HUES64 (cell line): Measurements from ENCODE around the gene CFAP97D2.
"Not testable (repeated sequence)": the region's sequence is repeated elsewhere in the genome, so short reads cannot be mapped to it uniquely, and the experiment has no call there.

Experiments
- H3K27ac ChIP-seq: 2 replicates; pipeline ENCODE4 v1.7.0; 2013; ENCODE audit warnings: low read depth, low read length, inconsistent platforms
- H3K27me3 ChIP-seq: 2 replicates; pipeline ENCODE4 v1.6.1; 2013; ENCODE audit warnings: mild to moderate bottlenecking, low read length; ENCODE audit not compliant: insufficient read depth
- H3K36me3 ChIP-seq: 2 replicates; pipeline ENCODE4 v1.6.1; 2013; ENCODE audit warnings: mild to moderate bottlenecking, low read length; ENCODE audit not compliant: insufficient read depth
- H3K4me1 ChIP-seq: 2 replicates; pipeline ENCODE4 v1.6.1; 2013; ENCODE audit warnings: mild to moderate bottlenecking, low read length, moderate library complexity; ENCODE audit not compliant: insufficient read depth
- H3K4me3 ChIP-seq: 2 replicates; pipeline ENCODE4 v1.5.1; 2013; ENCODE audit warnings: mild to moderate bottlenecking, low read length, moderate library complexity
- H3K9ac ChIP-seq: 2 replicates; pipeline ENCODE4 v1.6.1; 2013; ENCODE audit warnings: mild to moderate bottlenecking, low read depth, low read length
- H3K9me3 ChIP-seq: 2 replicates; pipeline ENCODE4 v1.6.1; 2013; ENCODE audit warnings: low read depth, low read length; ENCODE audit not compliant: insufficient read depth
- WGBS: fragments of 150-250, 120-280 bp; methylation state at CpG from one replicate; pipeline ENCODE4 v1.1.7; 2013; ENCODE audit warnings: missing lambda C conversion rate; 5-methylcytosine and 5-hydroxymethylcytosine counted together

CFAP97D2 gene

GRCh38 chr13:114145256-114145655 lies 33.8 kb upstream of the CFAP97D2 start:
- 76% methylated on average over 3 of the region's 3 CpGs for WGBS
- Histone ChIP-seq H3K36me3 (no peaks in the 10 kb centered on the region), H3K27ac (no peak overlapping the region), H3K4me3 (no peak overlapping the region), H3K9me3 (no peaks in the 10 kb centered on the region), H3K4me1 (no peaks in the 10 kb centered on the region; the same call in 1 of the 2 replicates), H3K27me3 (no peaks in the 10 kb centered on the region), H3K9ac (no peak overlapping the region)

GRCh38 chr13:114145722-114146121 lies 33.3 kb upstream of the CFAP97D2 start:
- Histone ChIP-seq H3K27ac (no peak overlapping the region), H3K27me3 (no peaks in the 10 kb centered on the region), H3K4me3 (no peak overlapping the region), H3K36me3 (no peaks in the 10 kb centered on the region), H3K9ac (no peak overlapping the region), H3K4me1 (no peaks in the 10 kb centered on the region; the same call in 1 of the 2 replicates), H3K9me3 (no peaks in the 10 kb centered on the region)
- WGBS = 94% methylated on average over 14 of the region's 14 CpGs

GRCh38 chr13:114146173-114146572 lies 32.9 kb upstream of the CFAP97D2 start:
- 95% methylated on average over 14 of the region's 14 CpGs for WGBS
- no peak overlapping the region for H3K27ac ChIP-seq
- no peaks in the 10 kb centered on the region; the same call in 1 of the 2 replicates for H3K4me1 ChIP-seq
- no peaks in the 10 kb centered on the region for H3K27me3 ChIP-seq
- no peak overlapping the region for H3K4me3 ChIP-seq
- H3K9ac ChIP-seq = no peak overlapping the region
- H3K9me3 ChIP-seq = no peaks in the 10 kb centered on the region
- no peaks in the 10 kb centered on the region for H3K36me3 ChIP-seq

- WGBS = 58% methylated on average over 10 of the region's 10 CpGs
- no peak overlapping the region for H3K9ac ChIP-seq
- H3K27ac ChIP-seq = no peak overlapping the region
- no peaks in the 10 kb centered on the region for H3K27me3 ChIP-seq
- no peaks in the 10 kb centered on the region for H3K9me3 ChIP-seq
- H3K36me3 ChIP-seq = no peaks in the 10 kb centered on the region
- no peak overlapping the region for H3K4me3 ChIP-seq
- H3K4me1 ChIP-seq = no peaks in the 10 kb centered on the region; the same call in 1 of the 2 replicates
These were observed 32.4 kb upstream of the CFAP97D2 start for GRCh38 chr13:114146629-114147028.

- no peak overlapping the region for H3K9ac ChIP-seq
- no peak overlapping the region for H3K27ac ChIP-seq
- H3K36me3 ChIP-seq = no peaks in the 10 kb centered on the region
- no peaks in the 10 kb centered on the region; the same call in 1 of the 2 replicates for H3K4me1 ChIP-seq
- no peaks in the 10 kb centered on the region for H3K9me3 ChIP-seq
- WGBS = 96% methylated on average over 22 of the region's 22 CpGs
- no peak overlapping the region for H3K4me3 ChIP-seq
- H3K27me3 ChIP-seq = no peaks in the 10 kb centered on the region
These were observed 31.1 kb upstream of the CFAP97D2 start for GRCh38 chr13:114147803-114148520.

GRCh38 chr13:114148521-114148855 lies 30.6 kb upstream of the CFAP97D2 start:
- WGBS = 96% methylated on average over 8 of the region's 8 CpGs
- H3K4me3 ChIP-seq = no peak overlapping the region
- H3K9ac ChIP-seq = no peak overlapping the region
- no peaks in the 10 kb centered on the region for H3K9me3 ChIP-seq
- no peaks in the 10 kb centered on the region; the same call in 1 of the 2 replicates for H3K4me1 ChIP-seq
- no peak overlapping the region for H3K27ac ChIP-seq
- no peaks in the 10 kb centered on the region for H3K27me3 ChIP-seq
- no peaks in the 10 kb centered on the region for H3K36me3 ChIP-seq

- not testable (repeated sequence) for H3K4me1 ChIP-seq, H3K9me3 ChIP-seq, H3K4me3 ChIP-seq, H3K9ac ChIP-seq, H3K27ac ChIP-seq, H3K27me3 ChIP-seq, H3K36me3 ChIP-seq
- 95% methylated on average over 19 of the region's 19 CpGs for WGBS
These were observed 30.2 kb upstream of the CFAP97D2 start for GRCh38 chr13:114148886-114149285.

GRCh38 chr13:114149774-114150740 lies 29.0 kb upstream of the CFAP97D2 start:
- H3K4me1 ChIP-seq = no peaks in the 10 kb centered on the region
- no peaks in the 10 kb centered on the region for H3K9me3 ChIP-seq
- no peak overlapping the region for H3K27ac ChIP-seq
- H3K36me3 ChIP-seq = no peaks in the 10 kb centered on the region
- H3K9ac ChIP-seq = no peak overlapping the region
- H3K4me3 ChIP-seq = no peak overlapping the region
- WGBS = 92% methylated on average over 11 of the region's 12 CpGs
- H3K27me3 ChIP-seq = no peaks in the 10 kb centered on the region

GRCh38 chr13:114151031-114151430 lies 28.0 kb upstream of the CFAP97D2 start:
- H3K36me3 ChIP-seq = no peaks in the 10 kb centered on the region
- H3K9me3 ChIP-seq = no peaks in the 10 kb centered on the region
- H3K4me3 ChIP-seq = no peak overlapping the region
- no peaks in the 10 kb centered on the region for H3K27me3 ChIP-seq
- 92% methylated on average over 10 of the region's 10 CpGs for WGBS
- no peak overlapping the region for H3K9ac ChIP-seq
- H3K27ac ChIP-seq = no peak overlapping the region
- no peaks in the 10 kb centered on the region for H3K4me1 ChIP-seq

GRCh38 chr13:114151565-114152284 lies 27.3 kb upstream of the CFAP97D2 start:
- Histone ChIP-seq H3K9me3 (no peaks in the 10 kb centered on the region), H3K9ac (no peak overlapping the region), H3K27me3 (no peaks in the 10 kb centered on the region), H3K27ac (no peak overlapping the region), H3K4me3 (no peak overlapping the region), H3K4me1 (no peaks in the 10 kb centered on the region), H3K36me3 (no peaks in the 10 kb centered on the region)
- 94% methylated on average over 28 of the region's 28 CpGs for WGBS

- no peak overlapping the region for H3K9ac ChIP-seq
- no peak overlapping the region for H3K27ac ChIP-seq
- no peak overlapping the region for H3K4me3 ChIP-seq
- H3K36me3 ChIP-seq = no peaks in the 10 kb centered on the region
- 88% methylated on average over 7 of the region's 7 CpGs for WGBS
- H3K4me1 ChIP-seq = no peaks in the 10 kb centered on the region
- no peaks in the 10 kb centered on the region for H3K27me3 ChIP-seq
- no peaks in the 10 kb centered on the region for H3K9me3 ChIP-seq
These were observed 26.8 kb upstream of the CFAP97D2 start for GRCh38 chr13:114152285-114152645.
